ENCODE measurements around the gene MMD. TPM values are rescaled to one million over a fixed set of nuclear protein-coding genes. Genes with fewer than 3 reads are reported as not detected.

The MMD gene
- total RNA-seq, result 31.8 and 35.8 TPM in 2 replicates

GRCh38 chr17:55421179-55421934 is at the start of gene MMD:
TSS of gene MMD (minus strand) at chr17:55421835. CDS start at chr17:55421695, 140 bp downstream.

Other genes starting within 250 kb of the MMD start
- gene HLF, start 156.9 kb downstream of the MMD start, total RNA-seq, result 0.44 and 2.6 TPM in 2 replicates
- gene SMIM36, start 89.6 kb upstream of the MMD start, total RNA-seq, result not detected in 2 replicates

All from cardiac ventricle fibroblast (primary cell).